Stomach (tissue), 4 donors: Measurements from ENCODE around the gene ZNF277.

Experiments used
- CTCF ChIP-seq, 7 experiments: fragments of 450-650 bp in 4 of 7; fragments of 200-600 bp in 3 of 7; sonication (generic) in 3 of 7; IDR thresholded peaks; one replicate each; pipeline ENCODE4 v1.5.1; 2016 to 2019; ENCODE audit warnings: antibody characterized with exemption in 7 of 7, control low read depth in 2 of 7, mild to moderate bottlenecking in 1 of 7
- POLR2A ChIP-seq, 4 donors: fragments of 450-650 bp; IDR thresholded peaks; one replicate each; pipeline ENCODE4 v1.6.1; 2016; ENCODE audit warnings: antibody characterized with exemption in 4 of 4, control low read depth in 2 of 4, mild to moderate bottlenecking in 1 of 4, moderate library complexity in 1 of 4

DNA sequence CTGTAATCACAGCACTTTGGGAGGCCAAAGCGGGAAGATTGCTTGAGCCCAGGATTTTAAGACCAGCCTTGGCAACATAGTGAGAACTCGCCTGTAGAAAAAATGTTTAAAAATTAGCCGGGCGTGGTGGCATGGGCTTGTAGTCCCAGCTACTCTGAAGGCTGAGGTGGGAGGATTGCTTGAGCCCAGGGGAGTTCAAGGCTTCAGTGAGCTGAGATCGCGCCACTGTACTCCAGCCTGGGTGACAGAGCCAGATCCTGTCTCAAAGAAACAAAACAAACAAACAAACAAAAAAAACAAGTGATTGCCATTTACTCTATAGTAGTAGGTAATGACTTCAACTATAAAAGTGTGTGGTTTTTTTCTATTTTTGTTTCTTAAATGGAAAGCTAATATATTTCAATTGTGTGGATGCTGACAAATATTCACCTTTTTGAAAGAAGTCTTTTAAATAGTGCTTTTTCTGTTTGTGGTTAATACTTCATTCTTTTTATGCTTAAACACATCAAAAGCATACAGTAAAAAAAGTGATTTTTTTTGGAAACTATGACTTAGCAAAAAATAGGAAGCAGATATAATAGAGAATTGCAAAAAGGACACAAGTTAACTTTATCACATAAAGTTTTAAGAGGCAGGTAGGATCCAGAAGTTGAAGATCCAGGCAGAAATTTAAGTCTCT lies 48.4 kb downstream of the ZNF277 start:
- TF ChIP-seq CTCF (IDR thresholded peaks at IDR 0.05) = no peak
- TF ChIP-seq POLR2A (IDR thresholded peaks at IDR 0.05) = no peak
